ENCODE data around the gene ZNF586.
"Not testable (repeated sequence)": the region's sequence is repeated elsewhere in the genome, so short reads cannot be mapped to it uniquely, and the experiment has no call there.

The ZNF586 gene

DNA sequence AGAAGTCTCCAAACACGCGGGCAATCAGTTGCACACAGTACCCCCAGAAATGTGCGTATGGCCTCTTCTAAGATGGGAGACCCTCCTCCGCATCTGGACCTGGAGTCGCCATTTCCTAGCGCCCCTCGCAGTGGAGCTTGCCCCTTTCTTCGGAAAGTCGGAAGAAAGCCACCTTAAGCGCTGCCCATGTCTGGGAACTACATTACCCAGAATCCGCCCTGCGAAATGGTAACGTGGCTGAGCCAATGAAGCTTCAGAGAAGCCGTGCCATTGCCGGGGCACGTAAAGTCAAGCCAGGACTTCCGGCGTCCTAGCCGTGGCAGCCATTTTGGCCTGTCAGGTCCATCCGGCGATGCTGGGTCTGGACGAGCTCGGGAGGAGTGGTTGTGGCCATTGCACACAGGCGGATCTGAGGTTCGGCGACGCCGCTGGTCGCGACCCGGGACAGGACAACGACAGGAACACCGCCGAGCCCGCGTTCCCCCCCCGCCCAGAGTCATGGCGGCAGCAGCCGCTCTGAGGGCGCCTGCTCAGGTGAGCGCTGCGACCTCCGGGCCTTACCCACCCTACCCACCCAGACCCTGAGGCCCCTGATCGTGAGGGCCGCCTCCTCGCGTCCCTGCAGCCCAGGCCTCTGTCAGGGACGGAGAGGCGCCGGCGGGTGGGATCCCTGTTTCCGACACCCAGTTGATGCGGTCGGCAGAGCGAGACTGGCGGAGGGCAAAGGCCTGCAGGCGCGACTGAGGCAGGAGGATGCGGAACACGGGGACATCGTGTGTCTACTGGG lies at the start of gene ZNF586:
Gene ZNF586, plus strand, starts transcription at position 332 of the 787 bp plus-strand sequence. Its CDS starts 167 bp downstream, at position 499.
- DNase-seq, result peak; percentile 89

DNA sequence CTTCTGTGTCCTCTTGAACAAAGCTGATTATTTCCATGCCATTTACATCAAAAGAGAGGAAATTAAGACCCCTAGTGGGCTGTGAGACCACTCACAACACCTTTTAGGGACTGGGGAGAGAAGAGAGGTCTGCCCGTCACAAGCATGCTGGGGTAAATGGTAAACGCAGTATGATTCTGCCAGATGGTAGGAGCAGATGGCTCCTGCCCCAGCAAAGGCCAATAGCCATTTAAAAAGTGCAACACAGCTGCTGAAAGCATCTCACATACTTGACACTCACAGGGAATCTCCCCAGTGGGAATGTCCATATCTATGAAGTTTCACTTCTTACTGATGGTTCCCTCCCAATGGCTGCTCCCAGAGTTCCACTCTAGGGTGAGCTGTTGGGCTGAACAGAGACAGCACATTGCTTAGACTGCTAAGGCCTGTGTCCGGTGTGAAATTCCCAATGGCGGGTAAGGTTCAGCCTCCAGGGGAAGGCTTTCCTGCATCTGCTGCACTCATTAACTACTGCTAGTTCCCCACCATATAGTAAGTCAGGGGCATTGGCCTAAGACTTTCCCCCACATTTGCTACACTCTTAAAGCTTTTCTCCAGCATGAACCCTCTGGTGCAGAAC lies 49.5 kb upstream of the ZNF586 start:
- DNase-seq, result no peak

DNA sequence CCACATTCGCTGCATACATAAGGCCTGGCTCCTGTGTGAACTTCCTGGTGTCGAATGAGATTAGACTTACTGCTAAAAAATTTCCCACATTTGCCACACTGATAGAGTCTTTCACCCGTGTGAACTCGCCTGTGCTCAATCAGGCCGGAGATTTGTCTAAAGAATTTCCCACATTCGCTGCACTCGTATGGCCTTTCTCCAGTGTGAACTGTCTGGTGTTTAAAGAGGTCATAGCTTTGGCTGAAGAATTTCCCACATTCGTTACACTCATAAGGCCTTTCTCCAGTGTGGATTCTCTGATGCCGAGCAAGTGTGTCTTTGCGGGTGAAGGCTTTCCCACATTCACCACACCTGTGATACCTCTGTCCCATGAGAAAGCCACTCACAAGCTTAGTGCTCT lies 48.6 kb upstream of the ZNF586 start:
- no peak for DNase-seq

DNA sequence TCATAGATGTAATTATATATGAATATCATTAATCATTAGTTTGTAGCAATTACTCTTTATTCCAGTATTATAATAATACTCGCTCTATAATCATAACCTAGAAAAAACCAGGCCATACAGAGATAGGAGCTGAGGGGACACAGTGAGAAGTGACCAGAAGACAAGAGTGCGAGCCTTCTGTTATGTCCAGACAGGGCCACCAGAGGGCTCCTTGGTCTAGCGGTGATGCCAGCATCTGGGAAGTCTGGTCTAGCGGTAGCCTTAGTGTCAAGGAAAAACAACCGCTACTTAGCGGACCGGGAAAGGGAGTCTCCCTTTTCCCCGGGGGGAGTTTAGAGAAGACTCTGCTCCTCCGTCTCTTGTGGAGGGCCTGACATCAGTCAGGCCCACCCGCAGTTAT lies 31.2 kb upstream of the ZNF586 start:
- peak; percentile 21 for DNase-seq

DNA sequence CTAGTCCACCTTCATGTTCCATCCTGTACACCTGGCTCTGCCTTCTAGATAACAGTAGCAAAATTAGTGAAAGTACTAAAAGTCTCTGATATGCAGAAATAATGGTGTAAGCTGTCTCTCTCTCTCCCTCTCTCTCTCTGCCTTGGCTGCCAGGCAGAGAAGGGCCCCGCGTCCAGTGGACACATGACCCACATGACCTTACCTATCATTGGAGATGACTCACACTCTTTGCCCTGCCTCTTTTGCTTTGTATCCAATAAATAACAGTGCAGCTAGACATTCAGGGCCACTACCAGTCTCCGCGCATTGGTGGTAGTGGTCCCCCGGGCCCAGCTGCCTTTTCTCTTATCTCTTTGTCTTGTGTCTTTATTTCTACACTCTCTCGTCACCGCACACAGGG lies 30.7 kb upstream of the ZNF586 start:
- DNase-seq, result not testable (repeated sequence)

DNA sequence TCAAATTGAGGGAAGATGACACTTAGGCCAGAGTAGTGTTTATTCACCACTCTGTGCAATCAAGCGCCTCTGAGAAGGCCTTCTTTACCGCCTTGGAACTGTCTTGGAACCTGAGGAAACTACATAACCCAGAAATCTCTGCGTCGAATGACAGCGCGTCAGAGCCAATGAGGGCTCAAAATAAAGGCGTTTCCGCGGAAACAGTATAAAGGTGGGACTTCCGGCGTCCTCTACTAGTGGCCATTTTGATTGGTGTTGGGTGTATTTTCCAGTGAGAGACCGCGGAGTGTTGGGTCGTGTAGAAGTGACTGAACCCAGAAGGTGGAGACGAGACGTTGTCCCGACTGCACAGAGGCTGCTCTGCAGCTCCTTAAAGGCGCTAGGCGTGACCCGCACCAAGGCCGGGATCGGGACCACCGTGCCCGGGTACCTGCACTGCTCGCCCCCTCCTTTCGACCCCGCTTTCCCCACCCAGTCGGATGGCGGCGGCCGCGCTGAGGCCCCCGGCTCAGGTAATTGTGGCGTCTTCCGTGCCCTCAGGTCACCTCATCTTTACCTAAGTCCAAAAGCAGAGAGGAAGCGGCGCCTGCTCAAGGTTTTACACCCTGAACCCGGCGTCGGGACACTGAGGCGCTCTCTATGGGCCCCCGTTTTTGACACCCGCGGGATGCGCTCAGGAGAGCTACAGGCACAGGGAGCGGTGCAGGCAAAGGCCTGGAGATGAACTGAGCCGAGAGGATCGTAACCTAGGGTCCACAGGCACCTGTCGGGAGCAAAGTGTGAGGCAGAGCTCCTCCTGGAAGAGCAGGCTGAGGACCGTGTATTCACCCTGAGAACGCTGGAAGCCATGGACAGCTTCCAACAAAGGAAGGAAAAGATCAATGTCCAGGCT lies 22.6 kb upstream of the ZNF586 start, which contains the start of gene ZNF776:
Gene ZNF776, plus strand, starts transcription at position 236 of the 892 bp plus-strand sequence. Its CDS starts 244 bp downstream, at position 480.
- DNase-seq, result peak; percentile 91

DNA sequence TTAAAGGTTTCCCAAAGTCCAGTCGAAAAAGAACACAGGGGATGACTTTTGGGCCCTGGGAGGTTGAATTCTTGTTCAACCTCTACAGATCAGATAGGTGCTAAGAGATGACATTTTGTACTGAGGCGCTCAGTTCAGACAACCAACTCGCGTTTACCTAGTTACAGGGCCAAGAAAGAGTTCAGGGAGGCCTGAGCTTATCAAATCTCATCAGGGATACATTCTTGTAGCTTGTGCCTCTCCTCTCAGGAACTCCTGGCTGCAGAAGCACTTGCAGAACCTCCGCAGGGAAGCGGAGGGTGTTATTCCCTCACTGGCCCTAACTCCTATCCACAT lies 22.0 kb upstream of the ZNF586 start:
- DNase-seq, result no peak

DNA sequence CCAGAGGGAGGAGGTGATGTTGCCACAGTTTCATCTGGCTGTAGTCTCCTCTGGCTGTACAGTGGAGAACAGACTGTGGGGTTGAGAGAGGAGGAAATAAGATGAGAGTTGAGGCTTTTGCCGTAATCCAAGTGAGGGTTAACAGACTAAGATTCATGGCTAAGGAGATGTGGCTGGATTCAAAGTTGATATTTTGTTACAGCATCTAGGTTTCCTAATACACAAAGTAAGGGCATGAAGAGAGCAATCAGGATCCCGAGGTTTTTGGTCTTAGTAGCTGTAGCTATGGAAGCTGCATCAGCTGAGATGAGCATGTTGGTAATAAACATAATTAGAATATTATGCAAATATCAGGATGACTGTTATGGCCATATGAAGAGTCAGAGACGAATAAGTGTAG lies 21.4 kb upstream of the ZNF586 start:
- no peak for DNase-seq

DNA sequence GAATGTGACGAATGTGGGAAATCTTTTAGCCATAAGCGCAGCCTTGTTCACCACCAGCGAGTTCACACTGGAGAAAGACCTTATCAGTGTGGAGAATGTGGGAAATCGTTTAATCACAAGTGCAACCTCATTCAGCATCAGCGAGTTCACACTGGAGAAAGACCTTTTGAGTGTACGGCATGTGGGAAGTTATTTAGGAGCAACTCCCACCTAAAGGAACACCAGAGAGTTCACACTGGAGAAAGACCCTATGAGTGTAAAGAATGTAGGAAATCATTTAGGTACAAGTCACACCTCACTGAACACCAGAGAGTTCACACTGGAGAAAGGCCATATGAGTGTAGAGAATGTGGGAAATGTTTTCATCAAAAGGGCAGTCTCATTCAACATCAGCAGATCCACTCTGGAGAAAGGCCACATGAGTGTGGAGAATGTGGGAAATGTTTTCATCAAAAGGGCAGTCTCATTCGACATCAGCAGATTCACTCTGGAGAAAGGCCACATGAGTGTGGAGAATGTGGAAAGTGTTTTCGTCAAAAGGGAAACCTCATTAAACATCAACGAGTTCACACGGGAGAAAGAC lies 15.3 kb upstream of the ZNF586 start:
- no peak for DNase-seq

DNA sequence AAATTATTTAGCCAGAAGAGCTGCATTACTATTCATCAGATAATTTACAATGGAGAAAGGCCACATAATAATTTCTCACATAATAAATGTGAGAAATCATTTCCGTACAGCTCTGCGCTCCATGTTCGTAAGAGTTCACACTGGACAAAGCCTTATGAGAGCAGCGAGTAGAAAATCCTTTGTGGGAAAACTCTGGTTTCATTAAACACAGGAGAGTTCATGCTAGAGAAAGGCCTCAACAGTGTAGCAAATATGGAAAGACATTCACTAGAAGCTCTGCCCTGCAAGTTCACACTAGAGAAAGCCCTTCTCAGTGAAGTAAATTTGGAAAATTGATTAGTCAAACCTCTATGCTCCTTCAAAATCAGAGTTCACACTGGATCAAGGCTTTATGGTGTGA lies 14.4 kb upstream of the ZNF586 start:
- DNase-seq, result no peak

DNA sequence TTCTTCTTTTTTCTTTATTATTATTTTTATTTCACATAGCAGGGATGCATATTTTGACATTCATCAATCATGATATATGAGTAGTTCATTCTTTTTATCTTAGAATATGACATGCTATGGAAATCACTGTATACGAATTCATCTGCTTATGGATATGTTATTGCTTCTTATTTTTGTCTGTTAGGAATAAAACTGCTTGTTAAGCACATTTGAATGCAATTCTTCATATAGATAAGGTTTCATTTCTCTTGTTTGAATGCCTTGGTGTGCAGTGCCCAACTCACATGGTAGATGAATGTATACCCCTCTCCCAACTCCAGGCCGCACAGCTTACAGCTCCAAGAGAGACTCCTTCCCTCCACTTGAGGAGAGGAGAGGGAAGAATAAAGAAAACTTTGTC lies 11.5 kb upstream of the ZNF586 start:
- DNase-seq, result no peak

DNA sequence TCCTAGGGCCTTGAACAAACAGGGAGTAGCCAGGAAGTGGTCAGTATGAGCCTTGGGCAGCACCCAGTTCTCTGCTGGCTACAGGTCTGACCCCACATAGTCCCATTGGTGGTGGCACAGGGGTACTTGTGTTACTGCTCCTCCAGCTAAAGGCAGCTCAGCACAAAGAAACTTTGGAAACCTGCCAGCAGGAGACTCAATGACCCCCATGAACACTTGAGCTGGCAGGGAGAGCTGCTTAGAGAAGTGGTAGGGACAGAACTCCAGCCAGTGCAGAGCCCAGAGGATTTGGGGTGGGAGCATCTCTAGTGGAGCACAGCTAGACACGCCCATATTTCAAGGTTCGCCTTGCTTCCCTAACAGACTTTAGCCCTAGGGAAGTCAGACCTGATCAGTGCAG lies 10.4 kb upstream of the ZNF586 start:
- no peak for DNase-seq

DNA sequence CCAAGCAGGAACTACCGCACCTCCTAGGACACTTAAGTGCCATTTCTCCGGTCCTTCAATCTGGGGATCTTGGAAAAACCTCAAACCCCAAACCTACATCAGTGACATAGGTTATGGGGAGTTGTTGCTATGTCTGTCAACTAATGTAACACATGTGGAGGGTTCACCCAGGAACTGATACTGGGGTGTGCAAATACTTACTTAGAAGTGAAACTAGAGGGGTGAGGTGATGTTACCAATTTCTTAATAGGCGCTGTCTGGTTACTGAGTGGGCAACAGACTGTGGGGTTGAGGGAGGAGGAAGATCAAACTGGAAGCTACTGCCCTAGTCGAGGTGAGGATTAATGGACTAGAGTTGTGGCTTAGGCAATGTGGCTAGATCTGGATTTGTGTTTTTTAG lies 1.9 kb downstream of the ZNF586 start:
- DNase-seq, result no peak

DNA sequence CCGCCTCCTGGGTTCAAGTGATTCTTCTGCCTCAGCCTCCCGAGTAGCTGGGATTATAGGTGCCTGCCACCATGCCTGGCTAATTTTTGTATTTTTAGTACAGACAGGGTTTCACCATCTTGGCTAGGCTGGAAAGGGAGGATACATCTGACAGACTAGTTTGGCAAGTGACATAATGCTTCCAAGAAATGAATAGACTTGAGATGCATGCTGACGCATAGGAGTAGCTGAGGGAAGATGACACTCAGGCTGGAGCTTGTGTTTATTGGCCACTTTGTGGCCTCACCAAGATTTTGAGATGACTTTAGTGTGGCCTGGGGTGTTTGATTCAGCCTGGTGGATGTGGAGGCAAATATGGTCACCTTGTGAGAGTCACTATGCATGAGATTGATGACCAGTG lies 4.0 kb downstream of the ZNF586 start:
- DNase-seq, result no peak

DNA sequence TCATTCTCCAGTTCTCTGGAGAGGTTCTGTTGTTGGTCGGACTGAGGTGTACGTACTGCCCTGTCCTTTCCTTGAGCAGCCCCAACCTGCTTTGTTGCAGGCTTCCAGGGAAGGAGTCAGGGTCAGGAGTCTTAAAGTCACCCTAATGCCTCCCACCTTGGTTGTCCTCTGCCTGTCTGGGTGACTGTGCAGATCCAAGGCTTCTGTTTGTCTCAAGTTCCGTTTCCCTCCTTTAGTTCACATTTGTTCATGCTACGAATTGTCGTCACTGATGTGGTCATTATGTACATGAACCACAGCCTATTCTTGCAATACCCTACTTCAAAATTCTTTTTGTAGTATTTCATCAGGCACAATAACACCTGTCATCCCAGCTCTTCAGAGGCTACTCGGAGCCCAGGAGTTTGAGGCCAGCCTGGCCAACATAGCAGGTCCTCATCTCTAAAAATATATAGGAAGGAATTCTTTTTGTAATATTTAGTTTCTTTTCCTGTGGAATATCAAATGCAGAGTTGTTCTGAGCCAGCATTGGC lies 7.4 kb downstream of the ZNF586 start:
- no peak for DNase-seq

DNA sequence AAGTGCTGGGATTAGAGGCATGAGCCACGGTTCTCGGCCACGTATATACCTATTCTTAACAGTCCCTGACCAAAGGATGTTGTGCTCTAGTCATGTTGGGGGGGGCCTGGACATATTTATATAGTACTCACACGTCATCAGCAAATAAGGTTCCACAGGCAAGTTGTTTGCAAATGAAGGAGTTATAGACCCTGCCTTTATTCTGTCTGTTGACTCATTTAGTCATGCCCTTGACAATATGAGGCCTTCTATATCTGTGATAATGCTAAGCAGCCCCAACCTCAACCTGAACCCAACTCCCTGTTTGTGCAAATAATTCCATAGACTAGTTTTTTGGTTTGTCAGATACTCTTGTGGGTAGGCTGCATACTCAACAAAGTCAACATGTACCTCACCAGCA lies 8.9 kb downstream of the ZNF586 start:
- DNase-seq, result no peak

DNA sequence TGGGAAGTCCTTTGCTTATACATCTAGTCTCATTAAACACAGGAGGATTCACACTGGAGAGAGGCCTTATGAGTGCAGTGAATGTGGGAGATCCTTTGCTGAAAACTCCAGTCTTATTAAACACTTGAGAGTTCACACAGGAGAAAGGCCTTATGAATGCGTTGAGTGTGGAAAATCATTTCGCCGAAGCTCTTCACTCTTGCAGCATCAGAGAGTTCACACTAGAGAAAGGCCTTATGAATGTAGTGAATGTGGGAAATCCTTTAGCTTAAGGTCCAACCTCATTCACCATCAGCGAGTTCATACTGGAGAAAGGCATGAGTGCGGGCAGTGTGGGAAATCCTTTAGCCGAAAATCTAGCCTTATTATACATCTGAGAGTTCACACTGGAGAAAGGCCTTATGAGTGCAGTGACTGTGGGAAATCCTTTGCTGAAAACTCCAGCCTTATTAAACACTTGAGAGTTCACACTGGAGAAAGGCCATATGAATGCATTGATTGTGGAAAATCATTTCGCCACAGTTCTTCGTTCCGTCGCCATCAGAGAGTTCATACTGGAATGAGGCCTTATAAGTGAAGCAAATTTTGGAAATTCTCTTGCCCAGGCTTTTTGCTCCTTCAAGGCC lies 9.9 kb downstream of the ZNF586 start:
- DNase-seq, result no peak

DNA sequence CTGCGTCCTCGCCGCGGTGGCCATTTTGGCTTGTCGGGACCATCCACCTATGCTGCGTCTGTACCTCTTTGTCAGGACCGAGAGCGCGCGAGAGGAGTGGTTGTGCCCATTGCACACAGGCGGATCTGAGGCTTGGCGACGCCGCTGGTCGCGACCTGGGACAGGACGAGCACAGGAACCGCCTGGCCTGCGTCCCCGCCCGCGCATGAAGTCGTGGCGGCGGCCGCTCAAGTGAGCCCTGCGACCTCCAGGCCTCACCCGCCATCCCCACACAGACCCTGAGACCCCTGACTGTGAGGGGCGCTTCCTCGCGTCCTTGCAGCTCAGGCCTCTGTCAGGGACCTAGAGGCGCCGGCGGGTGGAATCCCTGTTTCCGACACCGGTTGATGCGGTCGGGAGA lies 16.8 kb downstream of the ZNF586 start:
- no peak for DNase-seq

DNA sequence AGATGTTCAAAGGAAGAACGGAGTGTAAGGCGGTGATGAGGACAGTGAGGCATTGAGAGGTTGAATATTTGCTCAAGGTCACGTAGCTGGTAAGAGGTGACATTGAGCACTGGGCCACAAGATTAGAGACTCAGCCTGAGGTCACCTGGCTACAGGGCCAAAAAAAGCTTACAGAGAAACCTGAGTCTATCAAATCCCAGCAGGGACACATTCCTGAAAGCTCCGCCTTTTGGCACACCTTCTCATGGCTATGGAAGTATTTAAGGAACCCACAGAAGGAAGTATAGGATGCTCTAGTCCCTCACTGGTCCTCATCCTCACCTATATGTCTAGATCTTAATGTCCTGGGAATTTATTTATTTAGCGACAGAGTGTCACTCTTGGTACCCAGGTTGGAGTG lies 17.4 kb downstream of the ZNF586 start:
- DNase-seq, result no peak

DNA sequence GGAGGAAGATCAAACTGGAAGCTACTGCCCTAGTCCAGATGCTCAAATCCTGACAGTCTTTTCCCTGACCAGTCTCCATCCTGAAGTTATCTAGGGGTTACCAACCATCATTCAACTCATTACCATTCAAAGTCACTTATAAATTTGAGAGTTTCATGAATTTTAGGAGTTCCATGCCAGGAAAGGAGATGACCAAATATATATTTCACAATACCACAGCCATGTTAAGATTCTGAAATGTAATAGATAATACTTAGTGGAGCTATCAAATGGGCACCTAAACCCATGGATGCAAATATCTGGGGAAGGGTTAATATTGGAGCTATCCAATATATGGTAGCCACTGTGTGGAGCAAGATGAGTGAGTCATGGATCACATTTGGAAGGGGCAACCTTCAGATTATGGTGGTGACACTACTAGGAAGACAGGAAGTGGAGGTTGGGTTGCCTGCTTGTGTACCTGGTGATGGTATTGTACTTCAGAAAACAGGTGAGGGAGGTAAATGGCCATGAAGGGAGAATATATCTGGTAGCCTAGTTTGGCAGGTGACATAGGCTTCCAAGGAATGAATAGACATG lies 18.7 kb downstream of the ZNF586 start:
- DNase-seq, result no peak

DNA sequence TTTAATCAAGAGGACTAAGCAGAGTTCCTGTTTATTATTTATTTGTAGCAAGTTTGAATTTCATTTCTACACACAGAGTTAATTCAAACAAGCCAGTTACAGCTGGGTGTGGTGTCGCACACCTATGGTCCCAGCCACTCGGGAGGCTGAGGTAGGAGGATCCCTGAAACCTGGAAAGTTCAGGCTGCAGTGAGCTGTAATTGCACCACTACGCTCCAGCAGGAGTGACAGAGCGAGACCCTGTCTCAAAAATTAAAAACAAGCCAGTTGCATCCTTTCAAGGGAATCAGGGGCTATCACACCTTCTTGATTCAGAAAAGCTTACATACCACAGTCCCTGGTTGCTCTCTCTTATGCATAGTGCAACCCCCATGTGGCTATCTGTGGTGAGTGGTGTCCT lies 19.8 kb downstream of the ZNF586 start:
- no peak for DNase-seq

DNA sequence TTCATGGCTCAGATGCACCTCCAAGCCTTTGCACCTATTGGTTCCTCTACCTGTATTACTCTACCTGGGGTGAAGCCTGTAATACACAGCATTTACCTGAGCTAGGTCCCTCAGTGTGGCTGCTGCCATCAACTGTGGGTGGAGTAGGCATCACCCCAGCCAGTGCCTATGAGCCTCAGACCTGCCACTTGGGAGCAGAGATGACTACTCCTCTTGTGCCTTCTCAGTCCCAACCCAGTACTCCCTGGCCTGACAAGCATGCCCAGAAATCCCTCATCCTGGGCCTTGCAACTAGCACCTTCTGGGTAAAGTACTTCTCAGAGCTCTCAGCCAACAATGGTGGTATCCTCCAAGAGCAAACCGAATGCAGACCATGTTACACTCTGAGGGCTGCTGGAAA lies 27.1 kb downstream of the ZNF586 start:
- DNase-seq, result not testable (repeated sequence)

Data from fibroblast of skin of right quadriceps (primary cell).